DMS153 treated with DMSO at 0.1 percent for 48 hours (cell line): ENCODE results near the gene BOD1.

ENCODE experiments used
- DNase-seq: peaks from one replicate; lab custom pipeline; 2025; ENCODE audit not compliant: unreplicated experiment; lab: John Stamatoyannopoulos, UW

The BOD1 gene

GRCh38 chr5:173642191-173642816 is 25.9 kb upstream of the BOD1 start:
- DNase-seq = no peak

- no peak for DNase-seq
Measured at GRCh38 chr5:173640156-173640804, 23.8 kb upstream of the BOD1 start.

GRCh38 chr5:173638126-173639040 is 21.9 kb upstream of the BOD1 start:
- no peak for DNase-seq

- no peak for DNase-seq
Measured at GRCh38 chr5:173637340-173637739, 20.9 kb upstream of the BOD1 start.

DNA sequence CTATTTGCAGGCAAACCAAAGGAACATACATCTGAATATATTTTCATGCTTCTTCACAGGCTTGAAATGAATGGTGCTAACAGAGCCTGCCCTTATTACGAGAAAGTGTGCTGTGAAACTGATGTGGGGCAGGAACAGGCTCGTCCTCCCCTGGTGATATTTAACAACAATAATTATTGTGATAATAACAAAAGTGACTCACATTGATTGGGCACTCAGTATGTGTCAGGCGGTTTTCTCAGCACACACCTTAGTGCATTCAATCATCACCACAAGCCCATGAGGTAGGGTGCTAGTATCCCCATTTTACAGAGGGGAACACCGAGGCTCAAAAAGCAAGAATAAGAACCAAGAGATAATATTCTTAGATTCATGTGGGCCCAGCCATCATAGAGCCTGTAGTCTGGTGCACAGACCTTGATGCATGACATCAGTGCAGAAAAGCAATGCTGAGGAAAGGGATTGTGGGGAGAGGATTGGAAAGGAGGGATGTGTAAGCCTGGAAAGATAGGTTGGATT is 18.1 kb upstream of the BOD1 start:
- DNase-seq = no peak

DNA sequence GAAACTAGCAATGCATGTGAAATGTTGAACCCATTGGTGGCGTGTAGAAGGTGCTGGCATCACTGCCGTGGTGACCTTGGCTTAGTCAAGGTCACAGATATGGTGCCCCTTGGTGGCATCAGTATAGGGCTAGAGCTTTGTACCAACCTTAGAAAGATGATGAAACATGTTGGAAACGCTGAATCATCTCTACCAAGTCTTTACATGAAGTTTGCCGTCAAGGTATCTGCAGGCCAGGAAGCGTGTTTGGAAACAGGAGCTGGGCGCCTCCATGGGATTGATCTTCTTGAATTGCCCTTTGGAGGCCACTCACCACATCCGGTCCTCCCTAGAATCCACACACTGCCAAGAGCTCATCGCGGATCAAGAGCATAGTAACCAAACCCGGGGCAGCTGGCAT is 16.9 kb upstream of the BOD1 start:
- peak; percentile 22 for DNase-seq

DNA sequence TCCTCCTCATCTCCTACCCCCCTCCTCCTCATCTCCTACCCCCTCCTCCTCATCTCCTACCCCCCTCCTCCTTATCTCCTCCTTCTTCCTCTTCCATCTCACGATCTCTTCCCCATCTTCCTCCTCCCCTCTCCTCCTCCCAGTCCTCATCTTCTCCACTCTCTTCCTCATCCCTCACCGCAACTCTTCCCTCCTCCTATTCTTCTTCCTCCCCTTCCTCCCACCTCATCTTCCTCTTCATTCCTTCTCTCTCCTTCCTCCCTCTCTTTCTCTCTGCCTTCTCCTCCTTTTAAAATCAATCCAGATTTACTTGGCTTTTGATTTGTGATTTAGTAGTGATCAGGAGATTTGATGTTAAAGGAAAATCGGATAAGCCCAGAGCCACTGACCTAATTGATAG is 15.0 kb upstream of the BOD1 start:
- no peak for DNase-seq

GRCh38 chr5:173630724-173631365 is 14.4 kb upstream of the BOD1 start:
- DNase-seq = no peak

- DNase-seq = no peak
Measured at GRCh38 chr5:173629628-173630027, 13.2 kb upstream of the BOD1 start.

DNA sequence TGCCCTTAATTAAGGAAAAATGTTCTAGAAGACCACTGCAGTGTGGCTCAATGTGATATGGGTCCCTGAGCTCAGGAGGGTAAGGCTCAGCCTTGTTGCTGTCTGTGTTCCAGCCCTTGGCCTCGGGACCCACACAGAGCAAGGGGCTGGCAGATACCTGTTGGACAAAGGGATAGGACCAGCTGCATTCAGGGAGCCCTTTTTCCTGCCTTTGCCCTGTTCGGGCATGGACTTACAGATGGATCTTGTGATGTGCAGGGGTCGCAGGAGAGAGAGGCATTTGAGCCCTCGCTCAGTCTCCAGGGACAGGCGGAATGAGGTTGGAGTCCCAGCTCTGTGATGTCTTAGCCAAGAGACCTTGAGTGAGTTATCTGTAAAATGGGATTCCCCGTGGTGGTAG is 12.1 kb upstream of the BOD1 start:
- DNase-seq = no peak

DNA sequence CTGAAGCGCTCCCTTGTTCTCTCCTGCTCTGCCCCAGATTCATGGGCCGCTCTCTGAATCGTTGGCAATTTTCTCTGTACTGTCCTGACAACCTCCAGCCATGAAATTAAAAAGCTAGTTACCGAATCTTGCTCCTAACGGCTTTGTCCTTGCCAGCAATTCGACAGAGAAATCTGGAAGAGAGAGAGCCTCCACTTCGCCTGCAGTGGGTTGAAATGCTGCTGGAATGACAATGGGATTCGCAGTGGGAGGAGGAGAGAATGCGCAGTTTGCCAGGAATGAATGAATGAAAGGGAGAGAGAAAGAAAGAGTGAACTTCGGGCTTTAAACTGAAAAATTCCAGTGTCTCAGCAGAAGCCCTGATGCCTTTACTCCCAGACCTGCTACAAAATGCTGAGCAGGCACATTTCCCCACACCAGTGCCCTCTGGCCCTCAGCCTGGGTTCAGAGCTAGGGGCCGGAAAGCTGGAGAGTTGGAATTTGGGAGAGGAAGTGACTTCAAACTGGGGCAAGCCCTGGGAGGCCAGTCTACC is 11.5 kb upstream of the BOD1 start:
- DNase-seq = no peak

DNA sequence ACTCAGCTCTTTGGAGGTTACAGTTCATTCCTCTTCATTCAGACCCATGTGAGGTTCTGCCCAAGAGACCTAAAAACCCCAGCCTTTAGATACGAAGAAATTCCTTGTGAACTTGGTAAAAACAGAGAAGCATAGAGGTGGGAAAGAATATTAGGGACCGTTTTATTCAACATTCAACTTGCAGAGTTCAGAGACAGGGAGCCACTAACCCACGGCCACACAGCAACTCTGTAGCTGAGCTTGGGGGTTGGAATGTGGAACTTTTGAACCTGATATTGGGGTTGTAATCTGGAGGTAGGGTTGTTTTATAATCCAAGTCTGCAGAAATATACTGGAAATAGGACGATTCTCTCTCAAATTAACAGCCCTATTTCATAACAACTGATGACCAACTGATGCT is 10.8 kb upstream of the BOD1 start:
- no peak for DNase-seq

GRCh38 chr5:173626505-173626820 is 10.0 kb upstream of the BOD1 start:
- DNase-seq = no peak

GRCh38 chr5:173625673-173626504 is 9.4 kb upstream of the BOD1 start:
- DNase-seq = no peak

DNA sequence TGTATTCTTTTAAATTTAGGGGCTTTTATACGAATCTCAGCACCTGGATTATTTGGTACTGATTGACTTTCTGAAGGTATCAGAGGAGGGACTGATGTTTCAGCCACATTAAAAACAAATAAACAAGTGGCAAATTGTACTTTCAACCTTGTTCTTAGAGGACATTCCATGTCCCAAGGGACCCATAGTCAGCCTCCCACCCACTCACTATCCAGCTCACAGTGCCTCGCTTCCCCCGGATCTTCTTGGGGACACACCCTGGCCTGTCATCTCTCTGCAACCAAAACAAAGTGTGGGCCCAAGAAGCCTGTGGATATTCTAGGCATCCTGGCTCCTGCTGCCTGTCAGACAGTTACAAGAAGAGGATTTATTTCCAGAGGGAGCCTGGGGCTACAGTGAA is 8.8 kb upstream of the BOD1 start:
- no peak for DNase-seq

DNA sequence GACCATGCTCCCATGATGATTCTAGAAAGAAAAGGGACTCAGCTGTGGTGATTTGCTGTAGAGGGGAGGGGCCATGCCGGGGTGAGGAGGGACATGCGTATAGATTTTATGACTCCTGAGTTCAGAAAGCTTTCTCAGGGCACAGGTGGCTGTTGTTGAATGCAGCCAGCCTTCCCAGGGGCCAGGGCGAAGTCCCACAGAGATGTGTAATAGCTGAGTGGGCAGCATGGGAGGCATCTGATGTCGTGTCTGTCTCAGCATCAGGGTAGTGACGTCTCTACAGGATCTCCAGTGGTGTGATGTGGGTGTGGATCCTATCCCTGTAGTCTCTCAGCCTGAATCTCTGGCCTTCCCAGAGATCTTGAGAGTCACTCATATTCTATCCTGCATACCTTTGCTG is 7.8 kb upstream of the BOD1 start:
- DNase-seq = no peak

DNA sequence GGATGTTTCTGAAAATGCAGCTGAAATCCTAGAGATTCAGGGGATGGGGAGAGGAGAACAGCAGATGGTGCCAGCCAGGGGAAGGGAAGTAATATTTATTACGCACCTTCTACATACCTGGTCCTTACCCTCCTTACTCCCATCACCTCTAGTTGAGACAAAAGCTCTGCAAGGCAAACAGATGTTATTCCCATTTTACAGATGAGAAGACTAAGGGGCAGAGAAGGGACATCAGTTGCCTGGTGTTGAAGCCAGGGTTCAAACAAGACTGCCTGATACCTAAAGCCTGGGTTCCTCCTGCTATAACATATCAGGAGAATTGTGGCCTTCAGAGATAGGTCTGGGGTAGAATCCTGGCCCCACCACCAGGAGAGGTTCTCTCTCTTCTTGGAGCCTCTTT is 7.3 kb upstream of the BOD1 start:
- DNase-seq = no peak

GRCh38 chr5:173623296-173623771 is 6.9 kb upstream of the BOD1 start:
- no peak for DNase-seq

DNA sequence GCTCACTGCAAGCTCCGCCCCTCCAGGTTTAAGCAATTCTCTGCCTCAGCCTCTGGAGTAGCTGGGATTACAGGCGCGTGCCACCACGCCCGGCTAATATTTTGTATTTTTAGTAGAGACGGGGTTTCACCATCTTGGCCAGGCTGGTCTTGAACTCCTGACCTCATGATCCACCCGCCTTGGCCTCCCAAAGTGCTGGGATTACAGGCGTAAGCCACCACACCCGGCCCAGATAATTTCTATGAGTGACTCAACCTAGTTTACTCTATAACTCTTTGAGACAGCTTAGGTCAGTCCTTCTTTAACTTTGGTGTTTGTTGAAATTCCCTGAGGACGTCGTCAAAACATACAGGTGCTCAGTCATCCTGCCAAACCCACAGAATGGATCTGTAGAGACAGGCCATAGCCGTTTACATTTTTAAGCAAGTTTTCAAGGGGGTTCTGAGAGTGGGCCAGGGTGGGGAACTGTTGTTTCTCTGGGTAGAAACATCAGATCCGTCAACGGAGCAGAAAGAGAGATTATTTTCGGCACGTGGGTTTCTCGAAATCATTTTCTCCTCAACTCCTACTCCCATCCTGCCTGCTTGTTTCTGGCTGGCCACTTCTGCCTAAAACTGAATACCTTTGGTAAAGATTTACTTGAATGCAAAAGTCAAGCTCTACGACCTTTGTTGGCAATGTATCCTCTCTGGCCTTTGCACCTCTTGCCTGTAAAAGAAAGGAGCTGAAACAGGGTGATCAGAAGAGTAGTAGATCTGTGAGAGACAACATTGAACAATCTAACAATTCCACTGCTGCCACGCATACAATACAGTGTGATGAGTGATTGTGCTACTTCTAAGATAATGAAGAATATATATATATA is 6.0 kb upstream of the BOD1 start:
- DNase-seq = no peak
